HepG2 (cell line): ENCODE measurements around the gene BATF. TPM values are rescaled to one million over a fixed set of nuclear protein-coding genes. Genes with fewer than 3 reads are reported as not detected.

Source experiments
- ATAC-seq: fragments of 200-7000 bp; cut with Tn5 transposase; 3 replicates; pipeline ENCODE4 v1.9.1; 2020; ENCODE audit warnings: mild to moderate bottlenecking, moderate library complexity
- BruUV-seq: library from RNA; stranded (reverse); fragments of 400-500 nt; replicated peaks from 2 replicates; lab custom pipeline; 2021; lab: Mats Ljungman, UMichigan
- CTCF ChIA-PET: fragments of 300-600 bp; formaldehyde crosslinking; extraction: SDS; loops from one replicate; lab custom pipeline; 2021; ENCODE audit warnings: low total read pairs, inconsistent platforms, low intra/inter-chr PET ratio; lab: Yijun Ruan, JAX
- POLR2A ChIA-PET: fragments of 350-600 bp; sonication (Branson Sonifier 250); formaldehyde crosslinking; loops from one replicate; lab custom pipeline; 2020; ENCODE audit warnings: antibody characterized with exemption, inconsistent platforms; lab: Yijun Ruan, JAX
- DNase-seq: peaks from one replicate; pipeline ENCODE4 v3.0.0-alpha.2; 2015; ENCODE audit warnings: low spot score
- FAIRE-seq: peaks from 3 replicates; lab custom pipeline; 2011; peaks lifted over from hg19 to GRCh38; lab: Jason Lieb, UNC
- H2AFZ ChIP-seq: one replicate; pipeline ENCODE4 v1.6.1; 2011; ENCODE audit warnings: low read length, inconsistent platforms
- H3K27ac ChIP-seq: fragments of 300-600 bp; 3 replicates; pipeline ENCODE4 v1.8.0; 2011; ENCODE audit warnings: mixed run types, mild to moderate bottlenecking, mixed read lengths, low read length, inconsistent platforms; ENCODE audit not compliant: insufficient read depth; ENCODE audit errors: extremely low read length
- H3K27me3 ChIP-seq, 2 experiments: fragments of 200-600 bp in 1 of 2; 2 replicates in 1 of 2; 3 replicates in 1 of 2; pipeline versions ENCODE4 v1.6.0 to v1.8.0; 2011; ENCODE audit warnings: low read length in 2 of 2, mild to moderate bottlenecking in 2 of 2, moderate library complexity in 2 of 2, inconsistent platforms in 1 of 2; ENCODE audit not compliant: insufficient read depth in 2 of 2, control insufficient read depth in 1 of 2
- H3K36me3 ChIP-seq, 2 experiments: fragments of 200-600 bp in 1 of 2; replicated peaks in 1 of 2; 2 replicates in 1 of 2; 3 replicates in 1 of 2; pipeline versions ENCODE4 v1.5.1 to v1.8.0; 2011; ENCODE audit warnings: low read length in 2 of 2, inconsistent platforms in 1 of 2; ENCODE audit not compliant: insufficient read depth in 2 of 2, control insufficient read depth in 1 of 2
- H3K4me1 ChIP-seq: 2 replicates; pipeline ENCODE4 v1.5.1; 2012; ENCODE audit warnings: low read length, inconsistent platforms; ENCODE audit not compliant: insufficient read depth
- H3K4me2 ChIP-seq: 2 replicates; pipeline ENCODE4 v1.6.0; 2011; ENCODE audit warnings: low read depth, low read length, inconsistent platforms
- H3K4me3 ChIP-seq, 3 experiments: fragments of 200-600 bp in 1 of 3; sonication (generic), shearing (Covaris generic) in 1 of 3; replicated peaks in 1 of 3; 2 replicates each; pipeline ENCODE4 v1.5.1; 2011 to 2016; ENCODE audit warnings: low read length in 3 of 3, inconsistent platforms in 2 of 3, low read depth in 2 of 3, mild to moderate bottlenecking in 2 of 3, control low read depth in 1 of 3, mixed read lengths in 1 of 3; ENCODE audit not compliant: insufficient read depth in 1 of 3
- H3K79me2 ChIP-seq: one replicate; pipeline ENCODE4 v1.6.1; 2011; ENCODE audit warnings: low read length, inconsistent platforms; ENCODE audit not compliant: insufficient read depth
- H3K9ac ChIP-seq: 2 replicates; pipeline ENCODE4 v1.6.0; 2011; ENCODE audit warnings: mild to moderate bottlenecking, low read depth, low read length, inconsistent platforms; ENCODE audit not compliant: insufficient read depth
- H3K9me3 ChIP-seq: 2 replicates; pipeline ENCODE4 v1.5.1; 2012; ENCODE audit warnings: mild to moderate bottlenecking, low read length
- H4K20me1 ChIP-seq: 2 replicates; pipeline ENCODE4 v1.6.0; 2011; ENCODE audit warnings: inconsistent platforms, mild to moderate bottlenecking, low read length, moderate library complexity; ENCODE audit not compliant: insufficient read depth
- ATF3 ChIP-seq: sonication (generic); formaldehyde crosslinking; IDR thresholded peaks from 2 replicates; pipeline ENCODE4 v1.4.0; 2020; ENCODE audit warnings: missing genetic modification reagents
- BCLAF1 ChIP-seq: fragments of 450-650 bp; IDR thresholded peaks from 2 replicates; pipeline ENCODE4 v1.6.1; 2017; ENCODE audit warnings: mild to moderate bottlenecking
- HMG20A ChIP-seq: IDR thresholded peaks from 2 replicates; pipeline ENCODE4 v1.6.1; 2016; ENCODE audit warnings: borderline replicate concordance
- NBN ChIP-seq: fragments of 450-650 bp; conservative IDR thresholded peaks from 2 replicates; pipeline ENCODE4 v1.6.1; 2017
- U2AF2 ChIP-seq: fragments of 200-400 bp; formaldehyde crosslinking; IDR thresholded peaks from 2 replicates; pipeline ENCODE4 v1.6.1; 2017; ENCODE audit warnings: low read depth, mild to moderate bottlenecking, low read length
- ZNF333 ChIP-seq: sonication (generic); formaldehyde crosslinking; IDR thresholded peaks from 2 replicates; pipeline ENCODE4 v1.4.0; 2020; ENCODE audit warnings: mild to moderate bottlenecking, missing genetic modification reagents, borderline replicate concordance
- ZNF367 ChIP-seq: sonication (generic); formaldehyde crosslinking; IDR thresholded peaks from 2 replicates; pipeline ENCODE4 v1.4.0; 2020; ENCODE audit warnings: missing genetic modification reagents, borderline replicate concordance
- ZNF407 ChIP-seq: sonication (generic); formaldehyde crosslinking; IDR thresholded peaks from one replicate; pipeline ENCODE4 v1.5.1; 2020; ENCODE audit warnings: mild to moderate bottlenecking, missing genetic modification reagents; ENCODE audit errors: not compliant biosample characterization
- ZNF597 ChIP-seq: sonication (generic); formaldehyde crosslinking; IDR thresholded peaks from 2 replicates; pipeline ENCODE4 v1.5.0; 2020; ENCODE audit warnings: missing genetic modification reagents
- ZNF816 ChIP-seq: sonication (generic); formaldehyde crosslinking; IDR thresholded peaks from 2 replicates; pipeline ENCODE4 v1.8.0; 2022; ENCODE audit warnings: missing genetic modification reagents, mild to moderate bottlenecking, borderline replicate concordance
- WGBS: methylation state at CpG from one replicate; pipeline ENCODE4 v1.1.6; 2017; ENCODE audit warnings: low lambda C conversion rate; 5-methylcytosine and 5-hydroxymethylcytosine counted together
- in situ Hi-C: cut with HindIII; loops from 2 replicates; pipeline ENCODE4 v1.10.0; 2017; ENCODE audit warnings: low pct_unique_long_range_greater_than_20kb; ENCODE audit not compliant: extremely low pct_ligation_motif_present
- intact Hi-C: fragments of 100-400 bp; cut with micrococcal nuclease; formaldehyde crosslinking; loops from one replicate; pipeline ENCODE4 v1.10.0; 2022; ENCODE audit not compliant: unreplicated experiment
- polyA plus RNA-seq, 8 experiments: library from polyadenylated mRNA; depleted of rRNA in 3 of 8; stranded (reverse) in 7 of 8; unstranded in 1 of 8; fragments of >200 nt; fragmentation: Illumina TruSeq in 4 of 8; extraction: Trizol in 4 of 8; gene quantifications; 2 replicates each; pipeline versions ENCODE4 v1.2.1 to v1.2.3, GENCODE V29; 2011 to 2016; ENCODE audit warnings: low read depth in 4 of 8, missing spikeins in 1 of 8, mixed read lengths in 1 of 8; ENCODE audit not compliant: insufficient read depth in 1 of 8
- total RNA-seq, 5 experiments: library from RNA; depleted of rRNA; stranded (reverse); fragments of >200 nt; fragmentation: Illumina TruSeq; extraction: Trizol; gene quantifications; 2 replicates each; pipeline ENCODE4 v1.2.3, GENCODE V29; 2016; ENCODE audit warnings: low read depth in 1 of 5

Gene BATF
- total and polyA plus RNA-seq, 2 of the 13 experiments (the other 11 are each of a cell fraction or from before 2014, with no cell fraction given) = 0.22 to 0.37 TPM

- Histone ChIP-seq H2AFZ (no peak overlapping the region), H3K4me1 (peaks cover 48% of the 10 kb centered on the region), H3K36me3 (no peaks in the 10 kb centered on the region), H3K27me3 (peaks cover 0 to 24% of the 10 kb centered on the region in 2 experiments; a peak in 3 of 5 replicates), H3K9ac (no peak overlapping the region), H3K27ac (no peak overlapping the region), H4K20me1 (no peaks in the 10 kb centered on the region), H3K4me3 (no peak overlapping the region), H3K4me2 (no peak overlapping the region), H3K79me2 (no peaks in the 10 kb centered on the region), H3K9me3 (no peaks in the 10 kb centered on the region)
- ChIA-PET POLR2A (interaction anchor here (0.6 kb wide), 1 partner anchor 345 kb away, joined by 3 read pairs; no protein-coding TSS in a partner anchor), CTCF (interaction anchor here (2.8 kb wide), 1 partner anchor 41 kb away, joined by 20 read pairs; no protein-coding TSS in a partner anchor)
- no TSS peak for BruUV-seq
- no peak for ATAC-seq
- in situ Hi-C loops (no loop called here), intact Hi-C loops (loop anchor here (2.0 kb wide), 1 partner anchor 129 kb away; no protein-coding TSS in a partner anchor)
- no peak for FAIRE-seq
- no peak for DNase-seq
- 44% methylated on average over 4 of the region's 4 CpGs for WGBS
- TF ChIP-seq ZNF407 (CRISPR knock-in tag) (no peak), HMG20A (CRISPR knock-in tag) (no peak), U2AF2 (no peak), ZNF816 (no peak), ATF3 (CRISPR knock-in tag) (no peak), ZNF597 (CRISPR knock-in tag) (no peak), BCLAF1 (no peak), NBN (no peak), ZNF367 (CRISPR knock-in tag) (no peak), ZNF333 (CRISPR knock-in tag) (no peak)
These were observed 2.9 kb upstream of the BATF start for GRCh38 chr14:75519394-75519793.
